NCI-H187 treated with DMSO at 0.1 percent for 48 hours (cell line): ENCODE results near the gene TREM2.
"Not testable (repeated sequence)": the region's sequence is repeated elsewhere in the genome, so short reads cannot be mapped to it uniquely, and the experiment has no call there.

Experiments
- DNase-seq: peaks from one replicate; lab custom pipeline; 2025; lab: John Stamatoyannopoulos, UW

The TREM2 gene

DNA sequence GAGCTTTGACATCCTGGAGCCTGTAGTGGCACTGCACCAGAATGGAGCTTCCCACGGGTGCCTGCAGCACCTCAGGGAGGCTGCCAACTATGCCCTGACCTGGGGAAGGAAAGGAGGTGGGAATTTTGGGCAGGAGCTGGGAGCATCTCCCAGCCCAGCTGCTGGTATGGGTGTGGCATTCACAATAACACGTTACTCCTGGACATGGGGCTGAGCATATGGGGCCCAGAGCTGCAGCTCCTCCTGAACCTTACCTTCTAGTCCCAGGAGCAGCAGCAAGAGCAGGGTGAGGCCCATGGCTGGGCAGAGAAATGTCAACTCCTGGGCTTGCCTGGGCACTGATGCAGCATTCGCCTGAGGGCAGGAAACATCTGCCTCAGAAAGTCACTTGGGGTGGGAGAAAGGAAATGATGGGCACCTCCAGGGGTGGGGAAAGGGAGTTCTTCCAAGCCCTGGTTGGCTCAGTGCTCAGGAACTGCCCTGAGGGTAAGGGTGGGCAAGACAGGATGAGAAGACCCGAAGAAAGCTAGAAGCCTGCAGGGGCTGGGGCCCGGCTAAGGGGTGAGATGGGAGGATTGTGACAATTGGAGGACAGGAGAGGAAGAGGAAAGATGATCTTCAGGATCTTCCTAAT is 8.8 kb downstream of the TREM2 start, which contains the start of gene TREML1:
Gene TREML1 (minus strand): TSS at position 356 of the 634 bp plus-strand sequence. CDS start 59 bp downstream, at position 297.
- no peak for DNase-seq

- DNase-seq: no peak
Observed at GRCh38 chr6:41153451-41153850, 9.5 kb downstream of the TREM2 start.

DNA sequence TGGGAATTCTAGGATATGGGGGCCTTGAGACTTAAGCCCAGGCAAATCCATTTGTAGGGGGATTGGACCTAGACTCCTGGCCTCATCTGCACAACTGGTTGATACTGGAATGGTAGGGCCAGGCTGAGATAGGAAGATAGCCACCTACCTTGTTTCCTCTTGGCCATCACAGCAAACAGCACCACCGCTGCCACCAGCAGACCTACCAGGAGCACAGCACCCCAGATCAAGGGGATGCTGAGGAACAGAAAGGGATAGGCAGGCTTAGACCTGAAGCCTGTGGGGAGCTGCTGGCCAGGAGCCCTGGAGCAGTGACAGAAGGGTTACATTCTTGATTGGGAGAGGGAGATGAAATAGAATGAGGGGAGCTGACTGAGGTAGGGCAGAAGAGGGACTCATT is 12.2 kb downstream of the TREM2 start:
- no peak for DNase-seq

DNA sequence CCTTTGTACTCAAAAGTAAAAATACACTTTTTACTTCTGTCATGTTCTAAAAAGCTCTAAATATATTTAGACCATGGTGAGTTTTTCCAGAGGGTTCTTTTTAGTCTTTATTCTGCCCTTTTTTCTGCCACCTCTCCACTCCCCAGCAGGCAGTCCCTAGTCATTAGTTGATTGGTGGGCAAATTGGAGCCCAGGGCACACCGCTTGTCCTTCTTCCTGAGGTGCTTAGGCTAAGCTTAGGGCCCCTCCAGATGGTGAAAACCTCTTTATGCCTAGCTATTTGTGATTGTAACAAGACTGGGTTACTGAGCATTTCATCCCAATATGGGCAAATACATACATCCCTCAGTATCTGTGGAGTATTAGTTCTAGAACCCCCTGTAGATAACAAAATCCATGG is 15.0 kb downstream of the TREM2 start:
- DNase-seq: no peak

GRCh38 chr6:41136911-41137310 is 26.0 kb downstream of the TREM2 start:
- no peak for DNase-seq

- no peak for DNase-seq
Observed at GRCh38 chr6:41135062-41135832, 27.7 kb downstream of the TREM2 start.

GRCh38 chr6:41132254-41132653 is 30.7 kb downstream of the TREM2 start:
- DNase-seq: peak; percentile 18

GRCh38 chr6:41125282-41125681 is 37.6 kb downstream of the TREM2 start:
- DNase-seq: no peak

- peak; percentile 54 for DNase-seq
Observed at GRCh38 chr6:41122918-41123317, 40.0 kb downstream of the TREM2 start.

DNA sequence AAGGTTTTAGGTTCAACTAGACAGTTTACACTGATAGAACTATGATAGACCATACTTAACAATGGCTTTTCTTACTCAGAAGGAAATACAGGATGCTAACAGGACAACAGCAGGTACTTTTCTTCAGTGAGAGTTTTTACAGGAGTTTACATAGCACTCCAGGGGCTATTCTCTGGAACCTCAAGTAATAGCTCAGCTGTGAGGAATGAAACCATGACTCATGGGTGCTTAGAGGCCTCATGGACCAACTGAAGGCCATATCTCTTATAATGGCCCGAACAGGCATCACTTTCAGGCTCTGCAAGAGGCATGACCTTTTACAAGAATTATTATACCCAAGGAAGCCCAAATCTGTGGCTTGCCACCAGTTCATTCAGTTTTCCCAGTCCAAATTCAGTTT is 40.5 kb downstream of the TREM2 start:
- DNase-seq: no peak

DNA sequence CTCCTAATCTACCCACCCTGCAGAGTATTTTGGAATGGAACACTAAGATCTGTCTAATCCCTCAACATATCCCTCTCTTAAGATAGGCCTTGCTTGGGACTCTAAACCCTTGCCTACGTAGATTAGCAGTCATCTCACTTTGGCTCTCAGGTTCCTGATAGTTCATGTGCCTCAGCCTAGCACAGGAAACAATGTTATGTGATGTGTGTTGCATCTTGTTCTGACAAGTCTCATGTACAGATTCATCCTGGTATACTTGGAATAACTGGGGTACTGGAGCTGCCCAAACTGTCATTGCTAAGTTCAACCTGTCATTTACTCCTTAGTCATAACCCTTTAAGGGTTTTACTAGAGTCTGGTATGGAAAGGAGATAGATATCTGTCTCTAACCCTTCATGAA is 42.9 kb downstream of the TREM2 start:
- no peak for DNase-seq

DNA sequence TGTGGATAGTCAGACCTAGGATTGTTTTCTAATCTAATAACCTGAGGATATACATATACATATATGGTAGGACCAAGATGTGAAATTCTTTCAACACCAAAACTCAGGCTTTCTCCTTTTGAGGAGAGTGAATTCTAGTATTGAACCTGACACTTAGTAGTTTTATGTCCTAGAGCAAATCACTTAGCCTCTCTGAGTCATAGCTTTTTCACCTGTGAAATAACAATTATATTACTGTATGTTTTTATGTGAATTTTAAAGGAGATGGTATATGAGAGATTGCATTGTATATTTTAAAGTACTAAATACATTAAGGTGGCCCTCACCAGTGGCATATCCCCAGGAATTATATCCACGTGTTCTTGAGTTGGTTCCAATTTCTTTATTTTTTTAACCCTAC is 43.4 kb downstream of the TREM2 start:
- DNase-seq: no peak

DNA sequence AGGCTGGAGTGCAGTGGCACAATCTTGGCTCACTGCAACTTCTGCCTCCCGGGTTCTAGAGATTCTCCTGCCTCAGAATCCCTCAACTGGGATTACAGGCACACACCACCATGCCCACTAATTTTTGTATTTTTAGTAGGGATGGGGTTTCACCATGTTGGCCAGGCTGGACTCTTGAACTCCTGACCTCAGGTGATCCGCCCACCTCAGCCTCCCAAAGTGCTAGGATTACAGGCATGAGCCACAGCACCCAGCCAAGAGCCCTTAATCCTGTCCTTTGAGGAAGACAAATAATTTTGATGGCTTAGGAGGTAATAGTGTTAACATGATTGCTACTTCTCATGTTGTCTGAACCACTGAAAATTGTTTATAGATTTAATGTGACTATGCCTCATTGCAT is 47.9 kb downstream of the TREM2 start:
- not testable (repeated sequence) for DNase-seq

DNA sequence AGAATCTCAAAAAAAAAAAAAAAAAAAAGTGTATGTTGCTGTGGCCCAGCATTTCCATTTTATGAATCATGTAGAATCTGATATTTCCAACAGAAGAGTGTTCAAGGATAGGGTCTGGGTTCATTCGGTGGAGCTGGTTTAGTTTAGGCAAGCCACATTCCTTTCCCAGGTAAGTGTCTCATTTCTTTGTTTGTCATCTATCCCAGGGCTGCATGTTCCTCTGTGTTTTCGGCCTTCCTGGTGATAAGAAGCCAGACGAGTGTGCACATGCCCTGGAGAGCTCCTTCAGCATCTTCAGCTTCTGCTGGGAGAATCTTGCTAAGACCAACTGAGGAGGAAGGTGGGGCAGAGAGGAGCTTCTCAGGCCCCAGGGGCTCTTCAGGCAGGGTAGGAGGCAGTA is 51.9 kb downstream of the TREM2 start:
- no peak for DNase-seq
